SJCRH30 (cell line): ENCODE measurements around the gene FAH. TPM values are rescaled to one million over a fixed set of nuclear protein-coding genes. Genes with fewer than 3 reads are reported as not detected.
A peak's percentile ranks its signal among the peaks of the same experiment; 100 is the strongest.
"Not testable (repeated sequence)": the region's sequence is repeated elsewhere in the genome, so short reads cannot be mapped to it uniquely, and the experiment has no call there.

Experiments used
- DNase-seq, 2 experiments: peaks; one replicate each; pipeline ENCODE4 v3.0.0-alpha.2; 2015 to 2020
- H3K27ac ChIP-seq: fragments of 250-450 bp; sonication (Bioruptor Pico); 2 replicates; pipeline ENCODE4 v1.5.1; 2020; ENCODE audit warnings: mild to moderate bottlenecking, moderate library complexity
- H3K27me3 ChIP-seq: fragments of 250-450 bp; sonication (Bioruptor Pico); 2 replicates; pipeline ENCODE4 v1.5.1; 2020; ENCODE audit warnings: mild to moderate bottlenecking, moderate library complexity
- H3K36me3 ChIP-seq: fragments of 250-450 bp; sonication (Bioruptor Pico); 2 replicates; pipeline ENCODE4 v1.5.1; 2020; ENCODE audit warnings: mild to moderate bottlenecking, moderate library complexity
- H3K4me1 ChIP-seq: fragments of 250-450 bp; sonication (Bioruptor Pico); 2 replicates; pipeline ENCODE4 v1.5.1; 2020; ENCODE audit warnings: mild to moderate bottlenecking, moderate library complexity
- H3K4me3 ChIP-seq: fragments of 250-450 bp; sonication (Bioruptor Pico); 2 replicates; pipeline ENCODE4 v1.5.1; 2020; ENCODE audit warnings: mild to moderate bottlenecking, moderate library complexity
- H3K9me3 ChIP-seq: fragments of 250-450 bp; sonication (Bioruptor Pico); replicated peaks from 2 replicates; pipeline ENCODE4 v1.5.1; 2020; ENCODE audit warnings: mild to moderate bottlenecking, moderate library complexity
- total RNA-seq: library from RNA; depleted of rRNA; stranded (reverse); fragments of >200 nt; shearing (Covaris generic); gene quantifications from 2 replicates; pipeline ENCODE4 v1.2.3, GENCODE V29; 2014; rRNA removed

Gene FAH
- total RNA-seq = 19.0 and 20.6 TPM in 2 replicates

- H3K4me1 ChIP-seq = 0 out of 2 replicates have a peak, but pooled peaks cover 4% of the 10 kb centered on the region
- no peaks in the 10 kb centered on the region for H3K27me3 ChIP-seq
- H3K4me3 ChIP-seq = peak within 1 kb of the TSS; percentile 78
- H3K9me3 ChIP-seq = no peaks in the 10 kb centered on the region
- H3K36me3 ChIP-seq = no peaks in the 10 kb centered on the region
- DNase-seq = peak; percentile 29 to 54
- H3K27ac ChIP-seq = peak within 1 kb of the TSS; percentile 53
Observed at GRCh38 chr15:80152896-80153876, at the start of gene FAH. Gene FAH (plus strand): TSS chr15:80152999. CDS start chr15:80153055, 56 bp downstream.

DNA sequence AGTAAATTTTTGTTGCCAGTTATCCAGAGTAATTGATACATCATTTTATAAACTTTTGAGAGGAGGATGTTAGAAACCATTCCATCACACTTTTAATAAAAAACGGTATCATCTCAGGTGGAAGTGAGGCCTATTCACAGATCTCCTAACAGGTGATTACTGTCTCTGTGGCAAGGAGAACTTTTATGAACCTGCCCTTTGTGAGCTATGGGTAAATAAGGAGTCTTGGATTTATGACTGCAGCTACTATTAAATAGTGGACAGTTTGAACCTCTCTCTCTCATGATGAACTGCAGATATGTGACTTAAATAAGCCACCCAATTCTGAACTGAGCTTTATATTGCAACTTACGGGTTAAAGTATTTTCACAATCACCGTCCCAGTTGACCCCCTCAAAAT lies 47.6 kb upstream of the FAH start:
- no peaks in the 10 kb centered on the region for H3K4me1 ChIP-seq
- no peaks in the 10 kb centered on the region for H3K36me3 ChIP-seq
- H3K27me3 ChIP-seq = no peaks in the 10 kb centered on the region
- DNase-seq = no peak
- H3K27ac ChIP-seq = no peak overlapping the region
- H3K4me3 ChIP-seq = no peak overlapping the region
- H3K9me3 ChIP-seq = no peaks in the 10 kb centered on the region

GRCh38 chr15:80105595-80105994 lies 47.2 kb upstream of the FAH start:
- H3K4me3 ChIP-seq = no peak overlapping the region
- H3K27me3 ChIP-seq = no peaks in the 10 kb centered on the region
- no peak for DNase-seq

DNA sequence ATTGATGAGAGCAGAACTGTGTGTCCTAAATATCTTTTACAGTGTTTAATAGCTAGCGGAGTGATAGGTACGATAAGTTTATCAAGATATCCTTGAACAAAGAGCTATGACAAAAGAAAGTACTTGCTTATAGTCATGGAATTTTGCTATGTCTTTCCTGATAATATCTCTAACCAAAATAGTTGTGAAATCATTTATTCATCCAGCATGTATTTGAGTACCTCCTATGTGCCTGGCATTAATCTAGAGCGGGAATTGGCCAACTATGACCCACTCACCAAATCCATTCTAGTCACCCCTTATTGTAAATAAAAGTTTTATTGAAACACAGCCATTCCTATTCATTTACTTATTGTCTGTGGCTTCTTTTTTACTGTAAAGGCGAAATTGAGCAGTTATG lies 46.7 kb upstream of the FAH start:
- Histone ChIP-seq H3K9me3 (no peaks in the 10 kb centered on the region), H3K27ac (no peak overlapping the region), H3K27me3 (no peaks in the 10 kb centered on the region), H3K4me1 (no peaks in the 10 kb centered on the region), H3K4me3 (no peak overlapping the region), H3K36me3 (no peaks in the 10 kb centered on the region)
- DNase-seq = no peak

More at GRCh38 chr15:80105595-80105994, 47.2 kb upstream of the FAH start:
- no peaks in the 10 kb centered on the region for H3K9me3 ChIP-seq
- H3K4me1 ChIP-seq = no peaks in the 10 kb centered on the region
- no peaks in the 10 kb centered on the region for H3K36me3 ChIP-seq
- no peak overlapping the region for H3K27ac ChIP-seq

GRCh38 chr15:80107204-80107603 lies 45.6 kb upstream of the FAH start:
- DNase-seq = no peak
- Histone ChIP-seq H3K36me3 (no peaks in the 10 kb centered on the region), H3K27ac (no peak overlapping the region), H3K9me3 (no peaks in the 10 kb centered on the region), H3K4me3 (no peak overlapping the region), H3K27me3 (no peaks in the 10 kb centered on the region), H3K4me1 (no peaks in the 10 kb centered on the region)

DNA sequence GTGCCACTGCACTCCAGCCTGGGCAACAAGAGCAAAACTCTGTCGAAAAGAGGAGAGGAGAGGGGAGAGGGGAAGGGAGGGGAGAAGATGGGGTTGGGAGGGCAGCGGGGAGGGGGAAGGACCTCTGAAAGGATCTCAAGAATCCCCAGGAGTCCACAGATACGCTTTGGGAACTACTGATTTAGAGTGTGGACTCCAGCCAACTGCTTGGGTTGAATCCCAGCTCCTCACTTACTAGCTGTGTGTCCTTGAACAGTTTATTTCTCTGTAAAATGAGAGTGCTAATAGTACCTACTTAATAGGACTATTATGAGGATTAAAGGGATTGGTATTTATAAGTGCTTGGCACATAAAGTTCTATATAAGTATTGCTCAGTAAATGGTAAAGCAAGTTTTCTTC lies 45.0 kb upstream of the FAH start:
- Histone ChIP-seq H3K4me1 (no peaks in the 10 kb centered on the region), H3K9me3 (no peaks in the 10 kb centered on the region), H3K4me3 (no peak overlapping the region), H3K36me3 (no peaks in the 10 kb centered on the region), H3K27me3 (no peaks in the 10 kb centered on the region), H3K27ac (no peak overlapping the region)
- no peak for DNase-seq

GRCh38 chr15:80109388-80109787 lies 43.4 kb upstream of the FAH start:
- no peaks in the 10 kb centered on the region for H3K36me3 ChIP-seq
- H3K27me3 ChIP-seq = no peaks in the 10 kb centered on the region
- no peaks in the 10 kb centered on the region for H3K4me1 ChIP-seq
- no peak overlapping the region for H3K4me3 ChIP-seq
- no peak overlapping the region for H3K27ac ChIP-seq
- no peak for DNase-seq
- H3K9me3 ChIP-seq = no peaks in the 10 kb centered on the region

DNA sequence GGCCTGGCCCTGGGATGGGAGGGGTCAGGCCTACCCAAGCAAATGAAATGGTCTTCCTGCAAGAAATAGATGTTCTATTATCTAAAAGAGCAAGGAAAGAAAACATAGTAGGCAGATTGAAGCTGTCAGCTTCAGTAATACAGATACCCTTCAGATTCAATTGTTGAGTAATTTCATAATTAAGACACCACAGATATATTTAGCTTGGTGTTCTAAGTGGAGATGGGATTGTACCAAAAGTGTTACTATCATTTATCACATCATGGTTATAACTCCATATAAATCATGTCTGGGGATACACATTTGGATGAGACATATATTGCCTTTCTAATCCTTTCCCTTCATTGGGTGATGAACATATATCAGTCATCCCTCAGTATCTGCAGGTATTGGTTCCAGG lies 41.9 kb upstream of the FAH start:
- no peak overlapping the region for H3K4me3 ChIP-seq
- no peaks in the 10 kb centered on the region for H3K36me3 ChIP-seq
- no peak overlapping the region for H3K27ac ChIP-seq
- no peaks in the 10 kb centered on the region for H3K27me3 ChIP-seq
- no peak for DNase-seq
- H3K4me1 ChIP-seq = no peaks in the 10 kb centered on the region; the same call in 1 of the 2 replicates
- no peaks in the 10 kb centered on the region for H3K9me3 ChIP-seq

DNA sequence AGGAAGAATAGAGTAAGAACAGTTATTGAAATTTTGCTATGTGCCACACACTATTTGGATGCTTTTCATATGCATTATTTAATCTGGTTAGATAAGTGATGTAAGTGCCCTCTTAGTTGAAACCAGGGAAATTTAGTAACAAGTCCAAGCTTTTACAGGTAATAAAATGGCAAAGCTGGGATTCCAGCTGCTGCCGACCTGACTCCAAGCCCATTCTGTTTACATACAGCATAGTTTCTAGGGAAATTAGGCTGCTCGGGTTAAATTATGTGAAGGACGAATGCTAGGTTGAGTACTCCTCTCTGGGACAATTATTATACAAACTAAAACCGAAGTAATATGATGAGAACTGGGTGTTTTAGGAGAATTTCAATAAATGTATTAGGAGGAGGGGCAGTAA lies 38.7 kb upstream of the FAH start:
- no peaks in the 10 kb centered on the region for H3K9me3 ChIP-seq
- no peaks in the 10 kb centered on the region; the same call in 1 of the 2 replicates for H3K4me1 ChIP-seq
- no peak overlapping the region for H3K27ac ChIP-seq
- no peak for DNase-seq
- H3K36me3 ChIP-seq = peaks cover 5% of the 10 kb centered on the region; the same call in 1 of the 2 replicates
- H3K27me3 ChIP-seq = no peaks in the 10 kb centered on the region
- H3K4me3 ChIP-seq = no peak overlapping the region

- Histone ChIP-seq H3K4me1 (no peaks in the 10 kb centered on the region; the same call in 1 of the 2 replicates), H3K36me3 (peaks cover 9% of the 10 kb centered on the region; the same call in 1 of the 2 replicates), H3K9me3 (no peaks in the 10 kb centered on the region), H3K4me3 (no peak overlapping the region), H3K27ac (no peak overlapping the region), H3K27me3 (no peaks in the 10 kb centered on the region)
- DNase-seq = no peak
Observed at GRCh38 chr15:80115021-80115420, 37.8 kb upstream of the FAH start.

DNA sequence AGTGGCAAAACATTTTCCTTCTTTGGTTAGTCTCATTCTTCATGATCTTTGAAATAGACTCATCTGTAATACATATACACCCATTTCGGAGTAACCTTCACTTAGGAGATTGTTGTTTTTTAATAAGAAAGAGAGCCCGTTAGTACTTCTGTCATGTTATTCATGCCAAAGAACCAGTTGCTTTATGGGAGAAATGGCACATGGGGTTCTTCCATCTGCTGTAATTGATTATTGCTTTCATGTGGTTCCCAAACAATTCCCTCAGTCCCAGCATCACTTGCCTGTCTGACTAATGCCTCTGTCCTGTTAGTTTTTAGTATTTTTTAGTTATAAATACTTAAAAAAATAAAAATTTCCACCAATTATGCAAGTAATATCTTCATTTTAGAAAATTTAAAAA lies 33.8 kb upstream of the FAH start:
- no peak overlapping the region for H3K4me3 ChIP-seq
- H3K27me3 ChIP-seq = no peaks in the 10 kb centered on the region
- H3K27ac ChIP-seq = no peak overlapping the region
- DNase-seq = no peak
- no peaks in the 10 kb centered on the region; the same call in 1 of the 2 replicates for H3K4me1 ChIP-seq
- peaks cover 26% of the 10 kb centered on the region for H3K36me3 ChIP-seq
- no peaks in the 10 kb centered on the region for H3K9me3 ChIP-seq

- DNase-seq = no peak
- Histone ChIP-seq H3K27me3 (no peaks in the 10 kb centered on the region), H3K4me1 (no peaks in the 10 kb centered on the region; the same call in 1 of the 2 replicates), H3K4me3 (no peak overlapping the region), H3K27ac (no peak overlapping the region), H3K36me3 (peaks cover 36% of the 10 kb centered on the region), H3K9me3 (no peaks in the 10 kb centered on the region)
Observed at GRCh38 chr15:80120636-80121035, 32.2 kb upstream of the FAH start.

DNA sequence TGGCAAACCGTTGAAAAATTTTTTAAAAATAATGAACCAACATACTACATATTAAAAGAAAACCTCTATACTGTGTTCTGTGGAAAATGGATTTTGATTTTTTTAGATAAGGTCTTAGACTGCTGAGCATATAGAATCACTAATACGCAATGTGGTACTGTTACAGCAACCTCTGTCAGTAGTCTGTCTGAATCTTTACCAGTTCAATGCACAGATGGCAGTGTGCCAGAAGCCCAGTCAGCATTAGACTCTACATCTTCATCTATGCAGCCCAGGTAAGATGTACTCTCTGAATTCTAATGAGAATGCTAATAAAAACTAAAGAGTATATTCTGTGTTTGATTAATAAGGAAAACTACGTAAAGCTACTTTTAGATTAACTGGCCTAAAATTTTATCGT lies 31.3 kb upstream of the FAH start:
- Histone ChIP-seq H3K36me3 (peaks cover 40% of the 10 kb centered on the region), H3K4me3 (no peak overlapping the region), H3K27ac (no peak overlapping the region), H3K27me3 (no peaks in the 10 kb centered on the region), H3K4me1 (no peaks in the 10 kb centered on the region), H3K9me3 (no peaks in the 10 kb centered on the region)
- peak in 1 of 2 experiments; percentile 32 for DNase-seq

DNA sequence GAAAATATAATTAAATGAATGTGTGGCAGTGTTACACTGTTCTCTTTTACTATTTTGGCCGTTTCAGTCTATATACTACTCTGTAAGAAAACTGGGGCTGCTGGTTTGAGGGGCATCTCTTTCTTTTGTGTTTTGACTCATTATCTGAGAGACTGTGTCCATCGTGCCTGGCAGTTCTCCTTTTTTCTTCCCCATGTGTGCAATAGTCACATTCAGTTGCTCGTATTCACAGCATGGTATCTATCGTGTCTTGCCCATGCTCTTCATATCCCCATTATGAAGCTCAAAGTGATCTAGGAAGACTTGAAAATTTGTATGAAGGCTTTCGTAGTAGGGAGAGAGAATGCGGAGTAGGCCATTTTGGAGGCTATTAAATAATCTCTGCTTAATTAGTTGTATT lies 29.8 kb upstream of the FAH start:
- Histone ChIP-seq H3K27me3 (no peaks in the 10 kb centered on the region), H3K9me3 (no peaks in the 10 kb centered on the region), H3K36me3 (peaks cover 37% of the 10 kb centered on the region), H3K4me1 (no peaks in the 10 kb centered on the region), H3K4me3 (no peak overlapping the region), H3K27ac (no peak overlapping the region)
- no peak for DNase-seq

DNA sequence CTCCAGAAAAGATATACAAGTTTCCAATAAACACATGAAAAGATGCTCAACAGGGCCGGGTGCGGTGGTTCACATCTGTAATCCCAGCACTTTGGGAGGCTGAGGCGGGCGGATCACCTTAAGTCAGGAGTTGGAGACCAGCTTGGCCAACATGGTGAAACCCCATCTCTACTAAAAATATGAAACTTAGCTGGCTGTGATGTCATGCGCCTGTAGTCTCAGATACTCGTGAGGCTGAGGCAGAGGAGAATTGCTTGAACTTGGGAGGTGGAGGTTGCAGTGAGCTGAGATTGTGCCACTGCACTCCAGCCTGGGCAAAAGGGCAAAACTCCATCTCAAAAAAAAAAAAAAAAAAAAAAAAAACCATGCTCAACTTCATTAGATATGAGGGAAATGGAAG lies 25.5 kb upstream of the FAH start:
- H3K36me3 ChIP-seq = peaks cover 32% of the 10 kb centered on the region
- DNase-seq = not testable (repeated sequence)

More for the DNA sequence above, 25.5 kb upstream of the FAH start:
- not testable (repeated sequence) for H3K27me3 ChIP-seq, H3K4me3 ChIP-seq, H3K4me1 ChIP-seq, H3K9me3 ChIP-seq, H3K27ac ChIP-seq
